Measurements from ENCODE around the gene CARD10. TPM values are rescaled to one million over a fixed set of nuclear protein-coding genes. Genes with fewer than 3 reads are reported as not detected.
A peak's percentile ranks its signal among the peaks of the same experiment; 100 is the strongest.

Gene CARD10
- total RNA-seq, 1 donor from 2014 or later: 64.0 TPM

DNA sequence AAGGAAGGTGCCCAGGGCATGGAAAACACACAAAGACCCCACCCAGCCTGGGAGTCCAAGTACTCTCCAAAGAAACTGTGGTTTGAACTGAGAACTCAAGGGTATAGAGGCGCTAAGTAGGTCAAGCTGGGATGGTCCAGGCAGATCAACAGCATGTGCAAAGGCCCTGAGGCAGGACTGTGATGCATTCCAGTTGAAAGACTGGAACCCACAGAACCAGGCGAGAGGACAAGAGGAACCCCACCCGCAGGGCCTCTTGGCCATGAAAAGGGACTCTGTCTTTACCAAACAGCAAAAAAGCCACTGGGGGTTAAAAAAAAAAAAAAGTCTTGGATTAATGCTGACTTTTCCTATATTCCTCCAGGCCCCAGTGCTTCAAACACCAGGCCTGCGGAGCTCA, 14.3 kb downstream of the CARD10 start:
- H3K27me3 ChIP-seq (ENCODE audit: control insufficient read depth, insufficient read depth, low read length): no peaks in the 10 kb centered on the region
- TF ChIP-seq, protein P1, sequence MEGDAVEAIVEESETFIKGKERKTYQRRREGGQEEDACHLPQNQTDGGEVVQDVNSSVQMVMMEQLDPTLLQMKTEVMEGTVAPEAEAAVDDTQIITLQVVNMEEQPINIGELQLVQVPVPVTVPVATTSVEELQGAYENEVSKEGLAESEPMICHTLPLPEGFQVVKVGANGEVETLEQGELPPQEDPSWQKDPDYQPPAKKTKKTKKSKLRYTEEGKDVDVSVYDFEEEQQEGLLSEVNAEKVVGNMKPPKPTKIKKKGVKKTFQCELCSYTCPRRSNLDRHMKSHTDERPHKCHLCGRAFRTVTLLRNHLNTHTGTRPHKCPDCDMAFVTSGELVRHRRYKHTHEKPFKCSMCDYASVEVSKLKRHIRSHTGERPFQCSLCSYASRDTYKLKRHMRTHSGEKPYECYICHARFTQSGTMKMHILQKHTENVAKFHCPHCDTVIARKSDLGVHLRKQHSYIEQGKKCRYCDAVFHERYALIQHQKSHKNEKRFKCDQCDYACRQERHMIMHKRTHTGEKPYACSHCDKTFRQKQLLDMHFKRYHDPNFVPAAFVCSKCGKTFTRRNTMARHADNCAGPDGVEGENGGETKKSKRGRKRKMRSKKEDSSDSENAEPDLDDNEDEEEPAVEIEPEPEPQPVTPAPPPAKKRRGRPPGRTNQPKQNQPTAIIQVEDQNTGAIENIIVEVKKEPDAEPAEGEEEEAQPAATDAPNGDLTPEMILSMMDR (IDR thresholded peaks at IDR 0.05; ENCODE audit: insufficient read depth, low read length, poor library complexity, severe bottlenecking): no peak
- no peak for DNase-seq (ENCODE audit: low read depth)
- H3K36me3 ChIP-seq (ENCODE audit: control insufficient read depth, insufficient read depth, low read length): peaks cover 3% of the 10 kb centered on the region
- no peak overlapping the region for H3K4me3 ChIP-seq (ENCODE audit: low read depth, low read length)

DNA sequence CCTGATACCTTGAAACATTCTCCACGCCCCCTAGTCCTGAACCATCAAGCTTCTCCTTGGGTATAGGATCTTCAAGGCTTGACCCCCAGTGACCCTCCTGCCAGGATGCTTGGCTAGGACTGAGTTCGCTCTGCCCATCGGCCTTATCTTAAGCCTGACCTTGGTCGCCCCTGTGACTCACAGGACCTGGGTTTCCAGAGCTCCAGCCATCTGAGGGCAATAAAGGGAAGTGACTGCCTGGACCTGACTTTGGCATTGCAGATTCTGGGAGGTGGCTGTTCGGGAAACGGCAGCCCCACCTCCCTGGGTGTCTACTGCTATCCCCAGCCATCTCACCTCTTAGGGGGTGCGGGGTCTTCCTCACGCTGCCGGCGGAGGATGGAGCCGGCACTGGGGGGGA, 15.4 kb downstream of the CARD10 start:
- Histone ChIP-seq H3K27me3 (ENCODE audit: control insufficient read depth, insufficient read depth, low read length) (no peaks in the 10 kb centered on the region), H3K4me3 (ENCODE audit: low read depth, low read length) (no peak overlapping the region), H3K36me3 (ENCODE audit: control insufficient read depth, insufficient read depth, low read length) (peaks cover 3% of the 10 kb centered on the region)
- TF ChIP-seq, protein P1 (IDR thresholded peaks at IDR 0.05; ENCODE audit: insufficient read depth, low read length, poor library complexity, severe bottlenecking): no peak
- no peak for DNase-seq (ENCODE audit: low read depth)

DNA sequence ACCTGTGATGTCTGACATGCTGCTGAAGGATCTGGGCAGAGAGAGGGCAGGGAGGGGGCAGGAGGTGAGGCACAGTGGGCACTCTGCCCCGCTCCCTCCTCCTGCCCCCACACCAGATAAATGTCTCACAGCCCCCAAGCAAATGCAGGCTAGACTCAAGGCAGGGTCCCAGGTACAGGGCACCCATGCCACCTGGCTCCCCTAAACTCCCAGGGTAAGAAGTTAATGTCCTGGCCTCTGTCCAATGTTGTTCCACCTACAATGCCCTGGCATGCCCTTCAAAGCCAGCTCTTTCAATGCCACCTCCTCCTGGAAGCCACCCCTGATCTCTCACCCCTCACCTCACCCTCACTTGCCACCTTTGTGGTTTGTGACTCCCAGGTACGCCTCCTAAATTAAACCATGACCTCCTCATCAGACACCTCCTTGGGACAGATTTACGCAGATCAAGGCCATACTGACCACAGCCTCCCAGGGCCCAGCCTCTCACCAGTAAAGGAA, 16.0 kb downstream of the CARD10 start:
- DNase-seq (ENCODE audit: low read depth): no peak
- Histone ChIP-seq H3K4me3 (ENCODE audit: low read depth, low read length) (no peak overlapping the region), H3K36me3 (ENCODE audit: control insufficient read depth, insufficient read depth, low read length) (peaks cover 3% of the 10 kb centered on the region), H3K27me3 (ENCODE audit: control insufficient read depth, insufficient read depth, low read length) (no peaks in the 10 kb centered on the region)
- TF ChIP-seq, protein P1 (IDR thresholded peaks at IDR 0.05; ENCODE audit: insufficient read depth, low read length, poor library complexity, severe bottlenecking): no peak

DNA sequence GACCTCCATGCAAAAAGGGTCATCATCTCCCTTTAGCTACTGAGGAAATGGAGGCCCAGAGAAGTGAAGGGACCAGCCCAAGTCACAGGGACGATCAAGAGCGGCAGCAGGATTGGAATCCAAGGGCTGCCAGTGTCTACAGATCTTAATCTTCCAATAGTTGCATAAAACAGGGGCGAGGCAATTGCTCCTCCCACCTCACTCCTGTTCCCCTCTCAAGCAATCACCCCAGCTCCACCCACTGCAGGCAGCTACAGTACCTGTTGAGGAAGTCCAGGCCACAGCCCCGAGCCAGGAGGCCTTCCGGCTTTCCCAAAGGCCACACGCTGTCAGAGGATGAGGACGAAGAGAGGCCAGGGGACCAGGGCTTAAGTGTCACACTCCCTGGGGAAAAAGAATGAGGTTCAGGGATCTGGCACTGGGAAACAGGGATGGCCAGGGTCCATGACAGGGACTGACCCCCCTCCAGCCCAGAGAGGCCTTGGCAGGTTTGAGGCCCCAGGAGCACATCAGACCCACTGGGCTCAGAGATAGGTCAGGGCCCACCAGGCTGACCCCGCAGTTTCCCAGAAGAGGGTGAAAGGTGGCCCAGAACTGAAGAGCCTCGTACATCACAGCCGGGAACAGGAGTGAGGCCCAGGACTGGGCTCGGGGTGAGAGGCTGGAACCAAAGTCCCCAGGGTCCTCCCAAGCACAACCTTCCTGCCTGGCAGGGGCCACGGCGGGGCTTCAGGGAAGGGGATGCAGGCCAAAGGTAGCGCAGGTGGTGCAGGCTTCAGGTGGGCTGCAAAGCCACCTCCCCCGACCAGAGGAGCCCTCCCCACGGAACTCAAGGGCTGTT, 16.7 kb downstream of the CARD10 start:
- Histone ChIP-seq H3K36me3 (ENCODE audit: control insufficient read depth, insufficient read depth, low read length) (peaks cover 5% of the 10 kb centered on the region), H3K27me3 (ENCODE audit: control insufficient read depth, insufficient read depth, low read length) (no peaks in the 10 kb centered on the region), H3K4me3 (ENCODE audit: low read depth, low read length) (no peak overlapping the region)
- TF ChIP-seq, protein P1 (IDR thresholded peaks at IDR 0.05; ENCODE audit: insufficient read depth, low read length, poor library complexity, severe bottlenecking): no peak
- DNase-seq (ENCODE audit: low read depth): no peak

DNA sequence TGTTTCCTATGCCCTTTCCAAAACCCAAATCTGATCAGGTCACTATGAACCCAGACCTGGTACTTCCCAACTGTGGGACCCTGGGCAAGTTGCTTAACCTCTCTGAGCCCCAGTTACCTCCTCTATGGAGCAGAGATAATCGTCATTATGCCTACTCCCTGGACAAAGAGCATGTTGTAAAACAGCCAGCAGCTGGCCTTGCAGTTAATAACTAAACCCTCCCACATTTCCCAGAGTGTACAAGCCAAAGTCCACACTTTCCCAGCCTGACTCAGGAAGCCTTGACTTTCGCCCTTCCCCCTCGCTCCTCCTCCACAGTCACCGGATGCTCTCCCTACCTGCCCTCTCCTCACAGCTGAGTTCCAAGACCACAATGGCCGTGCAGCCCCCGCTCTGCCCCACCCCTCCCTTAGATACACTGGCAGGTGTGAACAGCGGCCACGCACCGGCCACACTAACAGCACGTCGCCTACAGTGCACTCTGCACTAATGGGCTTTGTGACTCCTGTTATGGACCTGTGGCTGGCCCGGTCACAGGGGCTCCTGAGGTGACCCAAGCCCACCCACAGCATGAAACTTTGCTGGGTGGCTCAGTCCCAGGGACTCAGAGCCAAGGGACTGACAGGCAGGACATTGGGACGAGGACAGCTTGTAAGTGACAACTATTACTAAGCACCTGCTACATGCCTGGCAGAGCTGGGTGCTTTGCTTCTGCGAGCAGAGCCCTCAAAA, 17.4 kb downstream of the CARD10 start:
- Histone ChIP-seq H3K36me3 (ENCODE audit: control insufficient read depth, insufficient read depth, low read length) (peaks cover 5% of the 10 kb centered on the region), H3K4me3 (ENCODE audit: low read depth, low read length) (no peak overlapping the region), H3K27me3 (ENCODE audit: control insufficient read depth, insufficient read depth, low read length) (no peaks in the 10 kb centered on the region)
- TF ChIP-seq, protein P1 (IDR thresholded peaks at IDR 0.05; ENCODE audit: insufficient read depth, low read length, poor library complexity, severe bottlenecking): no peak
- DNase-seq (ENCODE audit: low read depth): peak; percentile 96
